ENCODE measurements around the gene PLOD2.

The PLOD2 gene

GRCh38 chr3:146160964-146161662 lies at the start of gene PLOD2:
PLOD2 (minus strand) TSS chr3:146161184; CDS start chr3:146160989, 195 bp downstream.
- peak within 1 kb of the TSS; percentile 47 for H3K27ac Mint-ChIP-seq
- peaks cover 45% of the 10 kb centered on the region for H3K27me3 Mint-ChIP-seq
- H3K9me3 Mint-ChIP-seq: no peaks in the 10 kb centered on the region
- H3K36me3 Mint-ChIP-seq: no peaks in the 10 kb centered on the region
- peaks cover 16% of the 10 kb centered on the region for H3K4me1 Mint-ChIP-seq
- peak within 1 kb of the TSS; percentile 51 for H3K4me3 Mint-ChIP-seq

- H3K9me3 Mint-ChIP-seq: no peaks in the 10 kb centered on the region
- H3K4me1 Mint-ChIP-seq: no peaks in the 10 kb centered on the region
- no peak overlapping the region for H3K27ac Mint-ChIP-seq
- H3K27me3 Mint-ChIP-seq: peaks cover 7% of the 10 kb centered on the region
- H3K36me3 Mint-ChIP-seq: no peaks in the 10 kb centered on the region
- H3K4me3 Mint-ChIP-seq: no peak overlapping the region
Observed at GRCh38 chr3:146209371-146209770, 48.4 kb upstream of the PLOD2 start.

GRCh38 chr3:146203776-146204175 lies 42.8 kb upstream of the PLOD2 start:
- H3K4me1 Mint-ChIP-seq: no peaks in the 10 kb centered on the region
- no peaks in the 10 kb centered on the region for H3K36me3 Mint-ChIP-seq
- H3K4me3 Mint-ChIP-seq: no peak overlapping the region
- peaks cover 10% of the 10 kb centered on the region for H3K27me3 Mint-ChIP-seq
- H3K9me3 Mint-ChIP-seq: no peaks in the 10 kb centered on the region
- no peak overlapping the region for H3K27ac Mint-ChIP-seq

- Mint-ChIP-seq H3K4me1 (no peaks in the 10 kb centered on the region), H3K4me3 (no peak overlapping the region), H3K36me3 (no peaks in the 10 kb centered on the region), H3K27ac (no peak overlapping the region), H3K27me3 (peaks cover 4% of the 10 kb centered on the region), H3K9me3 (no peaks in the 10 kb centered on the region)
Observed at GRCh38 chr3:146200461-146201220, 39.7 kb upstream of the PLOD2 start.

DNA sequence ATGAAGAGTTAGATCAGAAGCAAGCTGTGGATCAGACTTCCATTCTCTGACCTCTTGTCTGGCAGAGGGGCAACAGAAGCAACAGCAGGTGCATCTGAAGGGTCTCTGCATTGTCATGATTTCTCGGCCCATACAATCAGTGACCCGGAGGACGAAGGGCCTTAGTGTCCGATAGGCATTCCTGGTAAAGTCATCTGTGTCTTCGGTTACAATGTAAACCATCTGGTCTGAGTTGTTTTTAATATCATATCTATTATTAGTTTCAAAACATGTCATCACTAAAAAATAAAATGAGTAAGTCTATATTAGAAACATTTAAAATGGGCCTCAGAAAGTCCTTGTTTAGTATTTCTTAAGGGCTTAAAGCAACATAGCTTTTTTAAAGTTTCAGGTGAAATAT lies 38.8 kb upstream of the PLOD2 start:
- Mint-ChIP-seq H3K4me1 (no peaks in the 10 kb centered on the region), H3K27ac (no peak overlapping the region), H3K27me3 (peaks cover 4% of the 10 kb centered on the region), H3K36me3 (no peaks in the 10 kb centered on the region), H3K4me3 (no peak overlapping the region), H3K9me3 (no peaks in the 10 kb centered on the region)

GRCh38 chr3:146196789-146197188 lies 35.8 kb upstream of the PLOD2 start:
- H3K36me3 Mint-ChIP-seq: no peaks in the 10 kb centered on the region
- H3K4me3 Mint-ChIP-seq: no peak overlapping the region
- no peaks in the 10 kb centered on the region for H3K4me1 Mint-ChIP-seq
- H3K27me3 Mint-ChIP-seq: no peaks in the 10 kb centered on the region
- H3K9me3 Mint-ChIP-seq: no peaks in the 10 kb centered on the region
- H3K27ac Mint-ChIP-seq: no peak overlapping the region

DNA sequence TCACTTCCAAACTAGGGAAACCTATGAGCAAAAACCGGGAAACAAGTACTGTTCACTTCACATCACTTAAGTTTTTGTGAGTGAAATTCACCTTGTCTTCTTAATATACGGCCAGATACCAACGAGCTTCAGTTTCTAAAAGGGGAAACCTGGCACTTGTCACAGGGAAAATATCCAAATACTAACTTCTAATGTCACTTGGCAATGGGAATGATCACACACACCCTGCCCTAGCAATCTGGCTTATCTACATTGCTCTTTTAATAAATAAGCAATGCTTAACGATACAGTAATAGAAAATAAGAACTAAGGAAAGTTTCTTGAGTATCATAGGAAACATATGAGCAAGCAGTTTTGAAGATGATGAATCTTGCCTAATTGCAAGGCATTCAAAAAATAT lies 34.6 kb upstream of the PLOD2 start:
- Mint-ChIP-seq H3K27me3 (no peaks in the 10 kb centered on the region), H3K4me1 (no peaks in the 10 kb centered on the region), H3K27ac (no peak overlapping the region), H3K36me3 (no peaks in the 10 kb centered on the region), H3K4me3 (no peak overlapping the region), H3K9me3 (no peaks in the 10 kb centered on the region)

DNA sequence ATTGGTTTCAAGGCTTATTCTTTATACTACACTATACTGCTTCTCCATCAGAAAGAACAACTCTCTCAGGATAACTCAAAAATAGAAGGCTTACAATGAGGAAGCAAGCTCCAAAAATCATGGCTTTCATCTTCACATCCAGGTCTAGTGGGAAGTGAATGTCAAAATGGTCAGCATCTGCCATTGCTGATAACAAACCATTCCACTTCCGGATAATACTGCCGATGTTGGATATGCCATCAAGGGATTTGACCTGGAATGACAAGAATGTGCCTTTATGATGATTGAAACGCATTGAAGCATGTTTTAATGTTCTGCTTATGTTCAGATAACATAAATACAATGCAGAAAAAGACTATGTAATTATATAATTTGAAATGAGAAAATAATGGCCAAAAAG lies 34.0 kb upstream of the PLOD2 start:
- Mint-ChIP-seq H3K27ac (no peak overlapping the region), H3K36me3 (no peaks in the 10 kb centered on the region), H3K9me3 (no peaks in the 10 kb centered on the region), H3K4me3 (no peak overlapping the region), H3K27me3 (peaks cover under 1% of the 10 kb centered on the region), H3K4me1 (no peaks in the 10 kb centered on the region)

- no peak overlapping the region for H3K4me3 Mint-ChIP-seq
- H3K9me3 Mint-ChIP-seq: no peaks in the 10 kb centered on the region
- peaks cover 6% of the 10 kb centered on the region for H3K27me3 Mint-ChIP-seq
- no peak overlapping the region for H3K27ac Mint-ChIP-seq
- no peaks in the 10 kb centered on the region for H3K4me1 Mint-ChIP-seq
- H3K36me3 Mint-ChIP-seq: no peaks in the 10 kb centered on the region
Observed at GRCh38 chr3:146191051-146191450, 30.1 kb upstream of the PLOD2 start.

DNA sequence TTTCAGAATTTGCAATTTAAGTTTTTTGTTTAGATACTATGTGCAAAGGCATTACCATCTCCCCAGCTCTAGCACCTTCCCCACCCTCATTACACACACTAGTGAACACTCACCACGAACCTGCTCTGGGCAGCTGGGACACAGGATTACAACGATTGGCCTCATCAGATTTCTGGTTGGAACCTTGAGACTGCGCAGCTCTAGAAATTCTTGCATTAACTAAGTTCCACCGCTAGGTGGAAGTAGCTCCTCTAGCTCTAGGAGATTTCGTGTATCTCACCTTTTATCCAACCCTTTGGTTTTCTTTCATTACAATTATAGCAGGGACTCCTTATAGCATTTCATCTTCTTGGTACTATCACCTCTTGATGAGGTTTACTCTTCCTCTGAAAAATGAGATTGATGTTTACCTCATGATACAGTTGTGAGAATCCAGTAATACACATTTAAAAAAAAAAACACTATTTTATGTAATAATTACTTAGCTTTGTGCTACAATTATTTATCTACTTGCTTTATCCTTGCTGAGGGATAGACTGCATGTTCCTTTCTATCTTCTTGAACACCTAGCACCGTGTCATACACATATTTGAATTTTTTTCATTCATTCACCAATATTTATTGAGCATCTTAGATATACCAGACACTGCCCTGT lies 28.7 kb upstream of the PLOD2 start:
- no peaks in the 10 kb centered on the region for H3K9me3 Mint-ChIP-seq
- H3K27ac Mint-ChIP-seq: no peak overlapping the region
- no peaks in the 10 kb centered on the region for H3K4me1 Mint-ChIP-seq
- no peaks in the 10 kb centered on the region for H3K36me3 Mint-ChIP-seq
- no peak overlapping the region for H3K4me3 Mint-ChIP-seq
- peaks cover 6% of the 10 kb centered on the region for H3K27me3 Mint-ChIP-seq

GRCh38 chr3:146187334-146187950 lies 26.5 kb upstream of the PLOD2 start:
- no peaks in the 10 kb centered on the region for H3K36me3 Mint-ChIP-seq
- H3K27me3 Mint-ChIP-seq: peaks cover 9% of the 10 kb centered on the region
- no peak overlapping the region for H3K4me3 Mint-ChIP-seq
- H3K9me3 Mint-ChIP-seq: no peaks in the 10 kb centered on the region
- no peaks in the 10 kb centered on the region for H3K4me1 Mint-ChIP-seq
- H3K27ac Mint-ChIP-seq: no peak overlapping the region

DNA sequence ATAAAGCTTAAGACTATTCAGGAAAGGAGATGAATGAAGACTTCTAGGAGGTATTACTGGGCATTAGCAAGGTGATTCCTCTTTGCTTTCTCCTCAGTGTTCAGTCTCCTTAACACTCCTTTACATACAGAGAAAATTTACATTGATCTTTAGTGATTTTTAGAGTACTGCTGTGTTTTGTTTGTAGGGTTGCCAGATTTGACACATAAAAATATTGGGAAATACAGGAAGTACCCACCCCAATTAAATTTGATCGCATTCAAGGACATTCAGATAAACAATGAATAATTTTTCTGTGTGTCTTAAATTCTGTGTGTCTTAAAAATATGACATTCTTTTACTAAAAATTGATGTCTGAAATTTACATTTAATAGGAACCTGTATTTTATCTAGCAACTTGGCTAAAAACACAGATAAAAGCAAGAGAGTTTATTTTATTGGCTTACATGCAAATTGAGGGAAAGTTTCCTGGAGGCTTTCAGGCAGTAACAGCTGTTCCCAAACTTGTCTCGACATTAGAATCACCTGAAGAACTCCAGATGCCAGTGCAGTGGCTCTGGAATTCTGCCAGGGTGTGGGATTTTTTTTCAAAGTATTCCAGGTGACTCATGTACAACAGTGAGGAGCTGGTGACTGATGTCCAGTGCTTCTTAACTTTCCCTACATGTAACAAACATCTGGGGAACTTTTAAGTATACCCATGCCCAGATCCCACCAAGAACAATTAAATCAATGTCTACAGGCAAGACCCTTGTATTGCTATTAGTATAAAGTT lies 23.4 kb upstream of the PLOD2 start:
- peaks cover 9% of the 10 kb centered on the region for H3K27me3 Mint-ChIP-seq
- no peaks in the 10 kb centered on the region for H3K36me3 Mint-ChIP-seq
- no peak overlapping the region for H3K4me3 Mint-ChIP-seq
- H3K27ac Mint-ChIP-seq: no peak overlapping the region
- H3K4me1 Mint-ChIP-seq: no peaks in the 10 kb centered on the region
- H3K9me3 Mint-ChIP-seq: no peaks in the 10 kb centered on the region

- Mint-ChIP-seq H3K36me3 (no peaks in the 10 kb centered on the region), H3K4me3 (no peak overlapping the region), H3K27me3 (peaks cover 6% of the 10 kb centered on the region), H3K4me1 (no peaks in the 10 kb centered on the region), H3K27ac (no peak overlapping the region), H3K9me3 (no peaks in the 10 kb centered on the region)
Observed at GRCh38 chr3:146181216-146181615, 20.2 kb upstream of the PLOD2 start.

- Mint-ChIP-seq H3K27ac (no peak overlapping the region), H3K4me1 (no peaks in the 10 kb centered on the region), H3K4me3 (no peak overlapping the region), H3K27me3 (peaks cover 6% of the 10 kb centered on the region), H3K9me3 (no peaks in the 10 kb centered on the region), H3K36me3 (no peaks in the 10 kb centered on the region)
Observed at GRCh38 chr3:146180376-146180775, 19.4 kb upstream of the PLOD2 start.

GRCh38 chr3:146178006-146178689 lies 17.2 kb upstream of the PLOD2 start:
- Mint-ChIP-seq H3K27ac (no peak overlapping the region), H3K4me1 (no peaks in the 10 kb centered on the region), H3K9me3 (no peaks in the 10 kb centered on the region), H3K27me3 (peaks cover 3% of the 10 kb centered on the region), H3K4me3 (no peak overlapping the region), H3K36me3 (no peaks in the 10 kb centered on the region)
